HG03097 (cell line): Measurements from ENCODE around the gene TAP2.
"Not testable (repeated sequence)": the region's sequence is repeated elsewhere in the genome, so short reads cannot be mapped to it uniquely, and the experiment has no call there.

Source experiments
- ATAC-seq: cut with Tn5 transposase; IDR thresholded peaks from one replicate; pipeline ENCODE4 v1.9.1; 2021; ENCODE audit not compliant: unreplicated experiment, low FRiP score

TAP2 gene

DNA sequence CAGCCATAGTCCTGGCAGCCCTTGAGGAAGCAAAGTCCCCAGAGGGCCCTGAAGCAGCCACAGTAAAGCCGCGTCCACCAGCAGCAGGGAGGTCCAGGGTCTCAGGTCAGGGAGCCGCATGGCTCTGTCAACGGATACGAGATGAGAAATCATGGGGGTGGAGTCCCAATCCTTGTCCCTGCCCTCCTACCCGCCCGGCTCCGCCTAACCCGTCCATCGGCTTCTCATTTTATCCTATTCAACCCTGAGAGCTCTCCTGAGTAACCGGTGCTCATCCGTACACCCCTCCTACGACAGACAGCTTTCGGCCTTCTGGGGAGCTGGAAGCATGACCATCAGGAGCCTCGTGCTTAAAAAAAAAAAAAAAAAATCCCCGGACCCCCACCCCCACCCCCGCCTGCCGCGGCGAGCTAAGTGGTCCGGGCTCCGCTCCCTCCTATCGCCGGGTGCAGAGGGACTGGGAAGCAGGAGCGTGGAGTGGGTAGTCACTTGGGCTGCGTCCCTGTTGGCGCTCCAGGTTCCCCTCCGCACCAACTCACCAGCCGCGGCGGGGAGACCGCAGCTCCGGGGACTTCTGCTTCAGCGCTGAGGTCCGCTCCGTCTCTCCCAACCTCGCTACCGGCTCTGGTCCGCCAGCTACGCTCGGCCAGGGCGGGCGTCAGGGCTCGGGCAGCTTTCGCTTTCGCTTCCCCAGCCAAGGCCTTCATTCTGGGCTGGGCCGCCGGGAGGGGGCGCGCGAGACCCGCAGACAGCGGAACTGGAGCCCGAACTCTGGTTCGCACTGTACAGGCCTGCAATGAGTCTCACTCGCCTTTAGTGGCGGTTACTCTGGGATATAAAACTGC is at the start of gene TAP2:
TSS of gene TAP2 (minus strand) at position 626 of the 845 bp plus-strand sequence. CDS start at position 120, 506 bp downstream.
- peak; percentile 82 for ATAC-seq

DNA sequence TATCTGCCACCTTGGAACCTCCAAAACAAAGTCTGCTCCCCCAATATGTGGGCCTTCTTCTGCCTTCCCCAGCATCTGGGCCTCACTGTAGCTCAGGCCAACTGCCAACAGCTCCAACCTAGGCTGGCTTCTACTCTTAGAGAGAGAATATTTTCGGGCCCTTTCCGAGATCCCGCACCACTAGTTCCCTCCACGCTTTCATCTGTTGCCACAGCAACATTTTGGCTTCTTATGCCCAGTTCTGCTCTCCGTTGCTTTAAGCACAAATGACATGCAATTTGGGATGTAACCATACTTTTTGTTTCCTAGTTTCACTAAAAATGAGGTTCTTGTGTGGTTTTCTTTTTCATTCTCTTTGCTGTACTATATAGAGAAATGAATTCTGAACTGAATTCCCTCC is 49.1 kb upstream of the TAP2 start:
- ATAC-seq, result no peak

DNA sequence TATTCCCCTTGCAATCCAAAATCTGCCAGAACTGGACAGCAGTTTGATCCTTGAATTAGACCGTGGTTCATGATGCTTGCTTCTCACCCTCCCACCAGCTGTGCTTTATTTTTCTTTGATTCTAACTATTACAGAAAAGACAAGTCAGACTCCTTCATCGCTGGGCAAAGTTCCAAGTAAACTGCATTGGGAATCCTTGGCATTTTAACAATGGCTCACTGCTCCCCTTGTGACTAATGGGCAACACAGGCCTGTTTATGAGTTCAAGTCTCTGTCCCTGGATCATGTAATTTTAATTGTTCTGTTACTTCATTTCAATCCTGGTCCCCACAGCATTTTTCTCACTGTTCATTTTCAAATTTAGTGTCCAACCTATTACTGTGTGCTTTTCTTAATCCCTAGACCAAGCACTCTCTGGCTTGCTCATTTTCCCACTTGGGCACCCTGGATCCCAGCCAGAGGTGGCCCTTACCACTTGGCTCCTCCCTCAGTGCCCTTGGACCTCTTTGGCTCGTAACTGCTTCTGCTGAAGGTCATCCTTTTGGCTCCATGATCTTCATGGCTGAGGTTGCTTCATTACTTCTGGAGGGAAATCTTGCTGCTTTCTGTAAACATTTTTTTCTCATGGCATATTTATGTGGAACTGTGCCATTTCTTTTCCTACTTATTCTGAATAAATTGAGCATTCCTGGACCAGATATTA is 48.3 kb upstream of the TAP2 start:
- no peak for ATAC-seq

DNA sequence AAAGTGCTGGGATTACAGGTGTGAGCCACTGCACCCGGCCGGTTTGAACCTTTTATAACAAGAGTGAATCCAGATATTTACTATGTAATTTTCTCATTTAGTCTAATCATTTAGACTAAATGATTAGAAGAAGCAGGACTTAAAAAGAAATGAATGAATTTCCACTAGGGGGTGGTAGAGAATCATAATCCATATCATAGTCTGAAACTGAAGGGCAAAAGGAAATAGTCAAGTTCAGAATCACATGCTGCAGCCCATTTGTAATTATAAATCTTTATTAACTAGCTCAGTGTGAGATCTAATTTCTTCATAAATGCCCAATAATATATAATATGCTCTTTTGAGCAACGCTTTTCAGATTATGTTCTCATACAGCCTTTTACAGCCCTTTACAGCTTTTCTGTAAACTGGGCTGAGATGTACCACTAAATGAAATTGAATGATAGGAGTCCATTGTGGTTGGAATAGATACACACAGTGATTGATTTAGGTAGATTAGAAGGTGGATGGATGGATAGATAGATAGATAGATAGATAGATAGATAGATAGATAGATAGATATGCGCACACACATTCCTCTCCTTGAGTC is 47.3 kb upstream of the TAP2 start:
- no peak for ATAC-seq

DNA sequence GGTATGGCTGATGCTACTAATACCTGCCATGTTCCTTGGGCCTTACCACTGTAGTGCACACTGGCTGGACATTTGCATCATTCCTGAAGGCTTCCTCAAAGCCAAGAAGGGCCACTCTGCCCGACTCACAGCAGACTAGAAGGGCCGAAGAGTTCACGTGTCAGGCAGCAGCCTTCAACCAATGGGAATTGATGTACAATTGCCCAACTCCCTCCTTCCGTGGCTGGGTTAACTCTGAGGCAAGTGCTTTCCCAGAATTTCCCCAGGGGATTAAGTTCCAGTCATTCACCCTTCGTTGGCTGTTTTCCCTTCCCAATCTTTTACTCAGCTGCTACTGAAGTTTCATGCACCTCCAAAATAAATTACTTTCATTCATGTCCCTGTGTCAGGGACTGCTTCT is 45.2 kb upstream of the TAP2 start:
- ATAC-seq, result no peak

DNA sequence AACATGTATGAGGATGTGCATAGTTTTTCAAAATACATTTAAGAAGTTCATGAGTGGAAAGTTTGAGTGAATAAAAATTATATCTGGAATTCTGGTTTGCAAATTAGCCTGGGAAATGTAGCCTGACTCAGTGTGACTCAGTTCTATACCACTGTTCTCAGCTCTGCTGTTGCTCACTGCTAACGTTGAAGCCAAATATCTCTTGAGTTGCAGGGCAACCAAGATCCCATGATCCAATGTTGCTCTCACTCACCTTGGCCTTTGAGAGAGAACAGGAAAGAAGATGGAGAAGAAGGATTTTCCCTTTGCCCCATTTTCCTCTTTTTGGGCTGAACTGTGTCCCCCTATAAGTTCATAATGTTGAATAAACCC is 44.3 kb upstream of the TAP2 start:
- no peak for ATAC-seq

DNA sequence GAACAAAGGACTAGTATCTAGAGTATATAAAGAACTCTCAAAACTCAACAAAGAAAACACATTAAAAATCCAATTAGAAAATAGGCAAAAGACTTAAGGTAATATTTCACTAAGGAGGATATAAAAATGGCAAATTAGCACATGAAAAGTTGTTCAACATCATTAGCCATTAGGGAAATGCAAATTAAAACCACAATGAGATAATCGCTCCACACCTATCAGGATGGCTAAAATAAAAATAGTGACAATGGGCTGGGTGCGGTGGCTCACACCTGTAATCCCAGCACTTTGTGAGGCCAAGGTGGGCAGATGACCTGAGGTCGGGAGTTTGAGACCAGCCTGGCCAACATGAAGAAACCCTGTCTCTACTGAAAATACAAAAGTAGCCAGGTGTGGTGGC is 42.4 kb upstream of the TAP2 start:
- not testable (repeated sequence) for ATAC-seq

DNA sequence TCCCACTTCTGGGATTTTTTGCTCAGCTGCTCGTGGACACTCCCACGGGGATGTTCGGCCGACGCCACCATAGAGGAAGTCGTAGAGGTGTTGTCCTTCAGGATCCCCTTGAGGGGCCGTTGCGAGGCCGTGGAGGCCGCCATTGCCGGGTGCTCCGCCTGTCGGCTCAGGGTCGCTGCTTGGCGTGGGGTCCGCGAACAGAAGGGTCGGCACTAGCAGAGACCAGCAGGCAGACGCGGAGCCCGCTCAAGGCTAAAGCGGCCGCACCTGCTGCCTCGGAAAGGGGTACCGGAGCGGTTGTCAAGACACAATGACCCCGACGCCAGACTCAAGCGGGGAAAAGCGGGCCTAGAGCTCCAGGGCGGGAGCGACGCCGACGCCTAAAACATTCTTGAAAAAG is 41.2 kb upstream of the TAP2 start:
- ATAC-seq, result no peak

DNA sequence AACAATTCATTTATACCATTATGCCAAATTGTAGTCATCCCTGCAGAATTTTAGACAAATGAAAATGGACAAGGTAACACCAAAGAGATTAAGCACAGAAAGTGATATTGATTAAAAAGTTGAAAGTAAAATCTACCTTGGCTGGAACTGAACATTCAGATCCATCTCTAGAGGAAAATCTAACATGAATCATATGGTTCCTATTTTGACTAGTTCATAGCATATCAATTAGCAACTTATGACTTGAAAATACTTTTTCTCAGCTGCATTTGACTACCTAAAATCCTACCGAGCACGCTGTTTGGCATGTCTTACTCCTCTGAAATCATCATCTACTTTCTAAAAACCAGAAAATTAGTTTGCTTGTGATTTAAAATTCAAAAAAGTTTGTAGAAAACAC is 38.1 kb upstream of the TAP2 start:
- ATAC-seq, result no peak

DNA sequence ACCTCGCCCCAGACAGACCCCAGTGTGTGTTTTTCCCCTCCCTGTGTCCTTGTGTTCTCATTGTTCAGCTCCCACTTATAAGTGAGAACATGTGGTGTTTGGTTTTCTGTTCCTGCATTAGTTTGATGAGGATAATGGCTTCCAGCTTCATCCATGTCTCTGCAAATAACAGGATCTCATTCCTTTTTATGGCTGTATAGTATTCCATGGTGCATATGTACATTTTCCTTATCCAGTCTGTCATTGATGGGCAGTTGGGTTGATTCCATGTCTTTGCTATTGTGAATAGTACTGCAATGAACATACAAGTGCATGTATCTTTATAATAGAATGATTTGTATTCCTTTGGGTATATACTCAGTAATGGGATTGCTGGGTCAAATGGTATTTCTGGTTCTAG is 35.4 kb upstream of the TAP2 start:
- ATAC-seq, result not testable (repeated sequence)

DNA sequence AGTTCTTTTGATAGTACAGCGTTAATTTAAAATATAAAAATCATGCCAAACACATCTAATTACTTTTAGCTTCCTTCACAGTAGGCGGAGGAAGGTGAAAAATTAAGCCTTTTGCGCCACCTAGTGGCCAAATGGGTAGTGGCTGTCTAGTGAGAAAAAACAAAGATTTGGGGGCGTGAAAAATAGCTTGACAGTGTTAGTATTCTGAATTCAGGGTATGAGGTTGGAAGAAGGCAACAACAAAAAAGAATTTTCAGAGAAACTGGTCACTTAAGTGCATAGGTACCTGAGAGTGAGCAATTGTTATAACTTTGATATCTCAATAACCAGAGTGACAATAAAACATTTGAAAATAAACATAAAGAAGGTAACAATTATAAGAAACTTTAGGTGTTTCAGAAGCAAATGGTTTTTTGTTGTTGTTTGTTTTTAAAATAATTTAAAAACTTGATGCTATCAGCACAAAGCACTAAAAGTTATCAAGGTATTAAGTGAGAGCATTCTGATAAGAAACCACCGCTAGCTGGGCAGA is 29.8 kb upstream of the TAP2 start:
- no peak for ATAC-seq

DNA sequence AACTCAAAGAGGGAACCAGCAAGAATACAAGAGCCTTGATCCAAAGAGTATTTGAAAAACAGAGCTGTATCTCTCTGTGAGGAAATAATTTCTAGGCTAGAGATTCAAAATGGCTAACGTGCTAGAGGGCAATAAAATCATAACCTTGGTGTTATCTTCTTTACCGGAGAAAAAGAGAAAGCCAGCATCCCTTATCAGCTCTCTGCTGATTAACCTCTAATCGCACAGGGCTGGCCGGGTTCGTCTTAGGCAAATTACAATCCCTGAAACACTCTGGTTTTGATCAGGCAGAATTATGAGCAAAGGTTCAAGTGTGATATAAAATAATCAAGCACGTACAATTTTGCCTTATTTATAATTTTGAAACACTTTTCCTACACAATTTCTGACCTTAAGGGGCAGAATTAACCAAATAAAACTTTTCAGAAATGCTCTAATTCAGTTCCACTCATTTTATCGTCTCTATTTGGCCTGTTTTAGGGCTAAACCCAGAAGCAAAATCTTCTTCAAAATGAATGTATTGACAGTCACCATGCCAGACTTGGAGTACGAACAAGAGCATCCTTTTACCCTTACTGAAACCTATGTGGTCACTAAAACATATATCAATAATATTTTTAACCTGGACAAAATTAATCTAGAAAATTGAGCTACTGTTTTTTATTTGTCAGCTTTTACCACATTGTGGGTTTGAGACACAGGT is 29.2 kb upstream of the TAP2 start:
- no peak for ATAC-seq

DNA sequence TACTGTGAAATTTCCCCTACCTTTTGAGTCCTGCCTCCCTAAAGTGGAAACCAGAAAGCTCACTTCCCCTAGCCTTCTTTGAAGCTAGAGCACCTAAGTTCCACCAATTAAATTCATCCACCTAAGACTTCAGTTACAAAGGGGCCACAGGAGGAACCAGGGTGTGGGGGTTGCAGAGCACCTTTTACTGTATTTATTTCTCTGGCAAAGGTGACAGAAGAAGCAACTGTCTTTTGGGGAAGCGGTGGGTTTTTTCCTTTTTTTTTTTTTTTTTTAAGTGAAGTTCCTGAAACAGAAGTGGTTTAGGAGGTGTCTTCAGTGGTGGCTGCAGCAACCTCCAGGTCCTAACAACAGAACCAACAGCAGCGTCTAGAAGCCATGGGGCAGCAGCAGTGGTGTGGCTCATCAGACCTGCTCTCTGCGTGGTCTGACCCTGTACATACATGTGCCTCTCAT is 28.5 kb upstream of the TAP2 start:
- no peak for ATAC-seq

DNA sequence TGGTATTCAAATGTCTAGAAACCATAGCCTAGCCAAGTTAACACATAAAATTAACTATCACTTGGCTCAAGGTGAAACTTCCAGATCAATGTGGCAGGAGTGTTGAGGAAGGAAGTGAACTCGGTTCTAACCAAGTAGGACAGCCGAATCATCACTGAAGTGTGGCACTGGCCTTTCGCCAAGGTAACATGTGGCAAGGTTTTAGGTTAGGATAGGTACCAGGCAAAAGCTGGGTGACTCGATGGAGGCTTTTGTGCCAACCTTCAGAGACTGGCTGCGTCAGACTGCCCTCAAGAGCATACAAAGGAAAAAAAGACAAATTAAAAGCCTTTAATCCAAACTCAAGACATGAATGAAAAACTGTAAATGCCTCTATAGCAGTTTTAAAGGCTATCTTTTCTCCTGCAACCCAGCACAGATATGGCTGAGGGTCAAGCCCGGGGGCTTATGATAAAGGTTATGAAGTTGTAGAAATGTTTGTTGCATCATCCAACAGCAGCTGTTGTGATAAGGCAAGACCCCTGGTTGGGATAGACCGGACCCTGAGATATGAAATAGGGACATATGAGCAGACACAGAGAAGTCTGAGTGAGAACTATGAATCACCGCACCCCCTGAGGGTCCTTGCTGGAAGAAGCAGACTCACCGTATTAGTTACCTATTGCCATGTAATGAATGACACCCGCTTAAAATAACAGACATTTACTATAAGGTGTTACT is 27.3 kb upstream of the TAP2 start:
- ATAC-seq, result no peak

DNA sequence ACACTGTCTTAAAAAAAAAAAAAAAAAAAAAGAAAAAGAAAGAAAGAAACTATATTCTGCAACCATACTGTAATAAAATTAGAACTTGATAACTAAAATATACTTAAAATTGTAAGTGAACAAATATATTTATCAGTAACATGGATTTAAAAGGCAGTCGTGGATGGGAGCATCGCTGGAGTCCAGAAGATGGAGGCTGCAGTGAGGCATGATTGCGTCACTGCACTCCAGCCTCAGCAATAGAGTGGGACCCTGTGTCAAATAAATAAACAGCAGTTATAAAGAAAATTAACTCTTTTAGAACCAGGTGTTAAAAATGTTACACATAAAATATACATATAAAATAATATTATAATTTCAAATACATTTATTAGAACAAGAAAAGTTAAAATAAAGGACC is 24.2 kb upstream of the TAP2 start:
- no peak for ATAC-seq

DNA sequence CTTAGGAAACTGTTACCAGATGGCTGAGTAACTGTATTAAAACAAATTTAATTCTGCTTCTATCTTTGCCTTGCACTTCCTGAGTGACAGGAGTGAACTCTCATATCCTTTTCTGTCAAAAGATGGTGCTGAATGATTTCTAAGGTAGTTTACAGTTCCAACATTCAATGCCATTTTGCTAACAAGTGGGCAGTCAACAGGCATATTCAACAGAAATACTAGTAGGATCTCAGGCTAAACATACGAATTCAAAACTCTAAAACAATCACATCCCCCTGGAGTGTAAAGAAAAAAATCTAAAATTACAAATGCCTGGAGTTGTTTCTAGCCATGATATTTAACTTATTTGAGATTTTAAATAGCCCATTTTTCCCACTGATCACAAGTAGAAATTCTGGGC is 22.1 kb upstream of the TAP2 start:
- ATAC-seq, result no peak

DNA sequence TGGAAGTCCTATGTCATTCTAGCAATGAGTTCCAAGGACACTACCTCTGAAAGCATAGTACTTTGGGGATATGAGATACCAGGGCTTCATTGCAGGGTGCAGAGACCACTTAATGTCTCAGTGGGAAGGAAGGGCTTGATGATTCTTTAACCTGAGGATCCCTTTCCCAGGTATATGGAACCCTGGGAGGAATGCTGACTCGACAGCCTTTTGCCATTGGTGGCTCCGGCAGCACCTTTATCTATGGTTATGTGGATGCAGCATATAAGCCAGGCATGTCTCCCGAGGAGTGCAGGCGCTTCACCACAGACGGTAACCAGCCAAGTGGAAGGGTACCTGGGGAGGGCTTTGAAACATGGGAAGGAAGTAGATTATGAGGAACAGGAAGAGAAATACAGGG is 19.7 kb upstream of the TAP2 start:
- ATAC-seq, result no peak

DNA sequence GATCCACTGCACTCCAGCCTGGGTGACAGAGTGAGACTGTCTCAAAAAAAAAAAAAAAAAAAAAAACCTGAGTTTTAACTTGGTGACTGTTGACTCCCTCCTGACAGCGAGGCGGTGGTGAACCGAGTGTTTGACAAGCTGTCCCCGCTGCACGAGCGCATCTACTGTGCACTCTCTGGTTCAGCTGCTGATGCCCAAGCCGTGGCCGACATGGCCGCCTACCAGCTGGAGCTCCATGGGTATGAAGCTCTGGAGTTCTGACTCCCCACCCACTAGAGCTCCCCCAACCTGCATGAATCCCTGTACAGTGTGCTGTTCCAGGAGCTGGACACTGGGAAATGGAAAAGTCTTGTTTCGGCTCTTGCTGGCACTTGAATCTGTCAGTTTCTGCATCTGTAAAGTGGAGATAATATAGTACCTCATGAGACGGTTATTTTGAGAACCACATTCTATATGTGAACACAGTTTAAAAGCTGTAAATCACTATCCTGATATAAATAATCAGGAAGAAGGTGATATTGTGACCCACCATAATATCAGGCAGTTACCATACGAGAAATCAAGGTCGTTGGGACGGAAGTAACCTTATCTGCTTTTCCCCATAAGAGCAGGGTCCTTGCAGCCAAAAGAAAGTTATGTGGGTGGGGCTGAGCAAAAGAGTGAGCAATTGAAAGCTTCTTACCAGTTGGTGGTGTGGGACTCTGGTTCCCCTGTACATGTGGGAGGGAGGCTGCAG is 18.8 kb upstream of the TAP2 start:
- no peak for ATAC-seq

DNA sequence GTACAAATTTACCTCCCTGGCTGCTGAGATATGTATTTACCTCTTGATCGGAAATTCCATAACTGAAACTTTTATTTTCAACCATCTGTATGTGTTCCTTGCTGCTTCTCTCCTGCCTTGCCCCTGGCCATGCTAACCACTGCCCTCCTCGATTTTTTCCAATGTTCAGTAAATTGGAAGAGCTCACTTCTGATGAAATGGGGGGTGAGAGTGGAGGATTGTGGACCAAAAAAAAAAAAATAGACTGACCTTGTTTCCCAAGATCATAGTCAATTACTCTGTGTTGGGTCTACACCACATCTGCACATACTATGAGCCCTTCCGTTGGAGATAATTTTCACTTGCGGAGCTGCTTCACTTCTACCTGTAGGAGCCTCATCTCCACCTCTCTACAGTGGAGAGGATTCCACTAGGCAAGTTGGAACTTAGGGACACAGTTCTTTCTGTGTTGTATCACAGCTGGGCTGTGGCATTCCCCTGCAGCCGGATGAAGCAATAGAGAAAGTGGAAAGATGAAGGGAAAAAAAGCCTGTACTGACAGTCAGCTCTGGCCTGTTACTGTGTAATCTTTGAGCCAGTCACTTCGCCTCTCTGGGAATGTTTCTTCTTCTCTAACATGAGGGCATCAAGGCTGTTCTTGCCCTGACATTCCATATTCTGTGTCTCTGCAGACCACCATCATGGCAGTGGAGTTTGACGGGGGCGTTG is 17.1 kb upstream of the TAP2 start:
- ATAC-seq, result no peak
